Measurements from ENCODE around the gene FHIT.

FHIT gene

GRCh38 chr3:60755094-60755493, 496.2 kb downstream of the FHIT start:
- DNase-seq: no peak

- DNase-seq: peak; percentile 74
Observed at GRCh38 chr3:60754617-60755016, 496.6 kb downstream of the FHIT start.

GRCh38 chr3:60752809-60753208, 498.4 kb downstream of the FHIT start:
- peak; percentile 90 for DNase-seq

GRCh38 chr3:60746695-60747416, 504.4 kb downstream of the FHIT start:
- DNase-seq: peak; percentile 51

- peak; percentile 63 for DNase-seq
Observed at GRCh38 chr3:60746043-60746638, 505.1 kb downstream of the FHIT start.

GRCh38 chr3:60743631-60744164, 507.6 kb downstream of the FHIT start:
- DNase-seq: no peak

GRCh38 chr3:60742606-60743145, 508.6 kb downstream of the FHIT start:
- peak; percentile 85 for DNase-seq

- no peak for DNase-seq
Observed at GRCh38 chr3:60737633-60738399, 513.4 kb downstream of the FHIT start.

- no peak for DNase-seq
Observed at GRCh38 chr3:60730371-60730770, 520.9 kb downstream of the FHIT start.

GRCh38 chr3:60729056-60729455, 522.2 kb downstream of the FHIT start:
- DNase-seq: peak; percentile 59

- DNase-seq: peak; percentile 56
Observed at GRCh38 chr3:60728006-60728405, 523.2 kb downstream of the FHIT start.

- DNase-seq: no peak
Observed at GRCh38 chr3:60720736-60721135, 530.5 kb downstream of the FHIT start.

GRCh38 chr3:60716573-60716972, 534.7 kb downstream of the FHIT start:
- DNase-seq: no peak

GRCh38 chr3:60708191-60708975, 542.9 kb downstream of the FHIT start:
- DNase-seq: peak; percentile 93

- peak; percentile 38 for DNase-seq
Observed at GRCh38 chr3:60707452-60708020, 543.7 kb downstream of the FHIT start.

GRCh38 chr3:60703956-60704736, 547.1 kb downstream of the FHIT start:
- peak; percentile 68 for DNase-seq

GRCh38 chr3:60703008-60703407, 548.2 kb downstream of the FHIT start:
- no peak for DNase-seq

- DNase-seq: no peak
Observed at GRCh38 chr3:60698117-60698516, 553.1 kb downstream of the FHIT start.

- no peak for DNase-seq
Observed at GRCh38 chr3:60697132-60697531, 554.1 kb downstream of the FHIT start.

- DNase-seq: no peak
Observed at GRCh38 chr3:60696428-60697125, 554.7 kb downstream of the FHIT start.

GRCh38 chr3:60675424-60675823, 575.8 kb downstream of the FHIT start:
- no peak for DNase-seq

All from fibroblast of skin of right quadriceps (primary cell).